SKM-1 treated with dmso at 0.1 percent for 144 hours (cell line): ENCODE data around the gene MSANTD7.
"Not testable (repeated sequence)": the region's sequence is repeated elsewhere in the genome, so short reads cannot be mapped to it uniquely, and the experiment has no call there.

ENCODE experiments used
- DNase-seq: peaks from one replicate; lab custom pipeline; 2025; ENCODE audit not compliant: unreplicated experiment; lab: John Stamatoyannopoulos, UW

Gene MSANTD7

GRCh38 chr10:14837757-14838581 is at the start of gene MSANTD7, which contains the start of the genes CDNF and HSPA14:
Gene MSANTD7 (plus strand): TSS chr10:14838306. CDS start chr10:14842285, 3,979 bp downstream.
Gene CDNF (minus strand): TSS chr10:14838037. CDS start chr10:14837946, 91 bp downstream.
Gene HSPA14 (plus strand): TSS chr10:14838306. CDS start chr10:14838403, 97 bp downstream.
- peak; percentile 92 for DNase-seq

- DNase-seq: no peak
Measured at GRCh38 chr10:14798636-14799035, 39.5 kb upstream of the MSANTD7 start.

- no peak for DNase-seq
Measured at GRCh38 chr10:14800397-14800796, 37.7 kb upstream of the MSANTD7 start.

GRCh38 chr10:14801723-14802122 is 36.4 kb upstream of the MSANTD7 start:
- DNase-seq: no peak

GRCh38 chr10:14803827-14804226 is 34.3 kb upstream of the MSANTD7 start:
- DNase-seq: no peak

GRCh38 chr10:14806318-14806717 is 31.8 kb upstream of the MSANTD7 start:
- DNase-seq: no peak

- DNase-seq: no peak
Measured at GRCh38 chr10:14810969-14811953, 26.8 kb upstream of the MSANTD7 start.

GRCh38 chr10:14812271-14812670 is 25.8 kb upstream of the MSANTD7 start:
- DNase-seq: no peak

GRCh38 chr10:14815681-14816080 is 22.4 kb upstream of the MSANTD7 start:
- DNase-seq: peak; percentile 4

- DNase-seq: not testable (repeated sequence)
Measured at GRCh38 chr10:14816717-14817116, 21.4 kb upstream of the MSANTD7 start.

- DNase-seq: no peak
Measured at GRCh38 chr10:14820010-14820774, 17.9 kb upstream of the MSANTD7 start.

- DNase-seq: no peak
Measured at GRCh38 chr10:14820775-14821154, 17.3 kb upstream of the MSANTD7 start.

GRCh38 chr10:14821635-14822375 is 16.3 kb upstream of the MSANTD7 start:
- DNase-seq: no peak

- DNase-seq: peak; percentile 39
Measured at GRCh38 chr10:14822879-14823755, 15.0 kb upstream of the MSANTD7 start.

GRCh38 chr10:14823966-14824365 is 14.1 kb upstream of the MSANTD7 start:
- no peak for DNase-seq

- DNase-seq: peak; percentile 31
Measured at GRCh38 chr10:14826076-14826829, 11.9 kb upstream of the MSANTD7 start.

GRCh38 chr10:14833106-14833505 is 5.0 kb upstream of the MSANTD7 start:
- DNase-seq: no peak

- no peak for DNase-seq
Measured at GRCh38 chr10:14836208-14836607, 1.9 kb upstream of the MSANTD7 start.
